ENCODE results near the gene NOTCH2. TPM values are rescaled to one million over a fixed set of nuclear protein-coding genes. Genes with fewer than 3 reads are reported as not detected.

The NOTCH2 gene
- total RNA-seq, 2 experiments from 2014 or later: 64.0 to 76.0 TPM

GRCh38 chr1:119960501-119960900 lies 109.0 kb downstream of the NOTCH2 start:
- Mint-ChIP-seq H3K4me1 (peaks cover 16% of the 10 kb centered on the region), H3K36me3 (ENCODE audit: low read depth) (peaks cover 40% of the 10 kb centered on the region), H3K9me3 (no peaks in the 10 kb centered on the region), H3K27me3 (no peaks in the 10 kb centered on the region), H3K4me3 (no peak overlapping the region), H3K27ac (no peak overlapping the region)
- ChIA-PET CTCF (no interaction called here), POLR2A (no interaction called here)
- DNase-seq: no peak

- H3K4me1 Mint-ChIP-seq: peaks cover 21% of the 10 kb centered on the region
- POLR2A ChIA-PET: no interaction called here
- CTCF ChIA-PET: no interaction called here
- no peaks in the 10 kb centered on the region for H3K27me3 Mint-ChIP-seq
- no peak overlapping the region for H3K27ac Mint-ChIP-seq
- peaks cover 38% of the 10 kb centered on the region for H3K36me3 Mint-ChIP-seq (ENCODE audit: low read depth)
- no peaks in the 10 kb centered on the region for H3K9me3 Mint-ChIP-seq
- no peak for DNase-seq
- no peak overlapping the region for H3K4me3 Mint-ChIP-seq
Observed at GRCh38 chr1:119959268-119960220, 109.9 kb downstream of the NOTCH2 start.

GRCh38 chr1:119958223-119958622 lies 111.2 kb downstream of the NOTCH2 start:
- no peak for DNase-seq
- H3K27ac Mint-ChIP-seq: no peak overlapping the region
- H3K27me3 Mint-ChIP-seq: no peaks in the 10 kb centered on the region
- no peak overlapping the region for H3K4me3 Mint-ChIP-seq
- peaks cover 28% of the 10 kb centered on the region for H3K4me1 Mint-ChIP-seq
- H3K9me3 Mint-ChIP-seq: no peaks in the 10 kb centered on the region
- POLR2A ChIA-PET: no interaction called here
- CTCF ChIA-PET: no interaction called here
- H3K36me3 Mint-ChIP-seq (ENCODE audit: low read depth): peaks cover 45% of the 10 kb centered on the region

GRCh38 chr1:119956306-119956705 lies 113.2 kb downstream of the NOTCH2 start:
- Mint-ChIP-seq H3K36me3 (ENCODE audit: low read depth) (peaks cover 49% of the 10 kb centered on the region), H3K9me3 (no peaks in the 10 kb centered on the region), H3K4me3 (no peak overlapping the region), H3K27me3 (no peaks in the 10 kb centered on the region), H3K4me1 (peaks cover 28% of the 10 kb centered on the region), H3K27ac (no peak overlapping the region)
- no peak for DNase-seq
- CTCF ChIA-PET: interaction anchor here (1.2 kb wide), 1 partner anchor 8 kb away, joined by 3 read pairs; no protein-coding TSS in a partner anchor
- POLR2A ChIA-PET: no interaction called here

GRCh38 chr1:119954476-119955422 lies 114.7 kb downstream of the NOTCH2 start:
- H3K27ac Mint-ChIP-seq: no peak overlapping the region
- H3K4me3 Mint-ChIP-seq: no peak overlapping the region

GRCh38 chr1:119953266-119953998 lies 116.0 kb downstream of the NOTCH2 start:
- DNase-seq: no peak
- ChIA-PET POLR2A (no interaction called here), CTCF (interaction anchor here (1.8 kb wide), 1 partner anchor 15 kb away, joined by 6 read pairs; no protein-coding TSS in a partner anchor)
- Mint-ChIP-seq H3K27ac (no peak overlapping the region), H3K4me3 (no peak overlapping the region), H3K27me3 (no peaks in the 10 kb centered on the region), H3K36me3 (ENCODE audit: low read depth) (peaks cover 58% of the 10 kb centered on the region), H3K4me1 (peaks cover 28% of the 10 kb centered on the region), H3K9me3 (no peaks in the 10 kb centered on the region)

More at GRCh38 chr1:119954476-119955422, 114.7 kb downstream of the NOTCH2 start:
- Mint-ChIP-seq H3K4me1 (peaks cover 28% of the 10 kb centered on the region), H3K9me3 (no peaks in the 10 kb centered on the region), H3K36me3 (ENCODE audit: low read depth) (peaks cover 62% of the 10 kb centered on the region), H3K27me3 (no peaks in the 10 kb centered on the region)
- no peak for DNase-seq
- ChIA-PET POLR2A (no interaction called here), CTCF (interaction anchor here (1.8 kb wide), 1 partner anchor 13 kb away, joined by 6 read pairs; no protein-coding TSS in a partner anchor)

- Mint-ChIP-seq H3K4me1 (peaks cover 28% of the 10 kb centered on the region), H3K4me3 (no peak overlapping the region), H3K36me3 (ENCODE audit: low read depth) (peaks cover 59% of the 10 kb centered on the region), H3K27me3 (no peaks in the 10 kb centered on the region), H3K9me3 (no peaks in the 10 kb centered on the region), H3K27ac (no peak overlapping the region)
- DNase-seq: no peak
- POLR2A ChIA-PET: no interaction called here
- CTCF ChIA-PET: no interaction called here
Observed at GRCh38 chr1:119952496-119952895, 117.0 kb downstream of the NOTCH2 start.

GRCh38 chr1:119948342-119949214 lies 120.9 kb downstream of the NOTCH2 start:
- POLR2A ChIA-PET: no interaction called here
- no peak overlapping the region for H3K27ac Mint-ChIP-seq
- H3K36me3 Mint-ChIP-seq (ENCODE audit: low read depth): peaks cover 40% of the 10 kb centered on the region
- H3K4me1 Mint-ChIP-seq: peaks cover 4% of the 10 kb centered on the region
- no peaks in the 10 kb centered on the region for H3K9me3 Mint-ChIP-seq
- no peak overlapping the region for H3K4me3 Mint-ChIP-seq
- CTCF ChIA-PET: interaction anchor here (0.7 to 1.3 kb wide), 7 partner anchors 8 to 25 kb away, joined by 3 to 5 read pairs (median 3); no protein-coding TSS in a partner anchor
- H3K27me3 Mint-ChIP-seq: no peaks in the 10 kb centered on the region
- peak; percentile 85 for DNase-seq

GRCh38 chr1:119947468-119947867 lies 122.0 kb downstream of the NOTCH2 start:
- Mint-ChIP-seq H3K36me3 (ENCODE audit: low read depth) (peaks cover 35% of the 10 kb centered on the region), H3K4me3 (no peak overlapping the region), H3K27me3 (no peaks in the 10 kb centered on the region), H3K4me1 (no peaks in the 10 kb centered on the region), H3K9me3 (no peaks in the 10 kb centered on the region), H3K27ac (no peak overlapping the region)
- CTCF ChIA-PET: no interaction called here
- DNase-seq: no peak
- POLR2A ChIA-PET: no interaction called here

- no peak overlapping the region for H3K4me3 Mint-ChIP-seq
- no peaks in the 10 kb centered on the region for H3K27me3 Mint-ChIP-seq
- no peaks in the 10 kb centered on the region for H3K9me3 Mint-ChIP-seq
- ChIA-PET POLR2A (no interaction called here), CTCF (no interaction called here)
- no peak for DNase-seq
- no peak overlapping the region for H3K27ac Mint-ChIP-seq
- H3K4me1 Mint-ChIP-seq: no peaks in the 10 kb centered on the region
- H3K36me3 Mint-ChIP-seq (ENCODE audit: low read depth): peaks cover 30% of the 10 kb centered on the region
Observed at GRCh38 chr1:119946724-119947123, 122.7 kb downstream of the NOTCH2 start.

GRCh38 chr1:119943216-119943615 lies 126.2 kb downstream of the NOTCH2 start:
- Mint-ChIP-seq H3K27me3 (no peaks in the 10 kb centered on the region), H3K4me3 (no peak overlapping the region), H3K36me3 (ENCODE audit: low read depth) (peaks cover 22% of the 10 kb centered on the region), H3K9me3 (no peaks in the 10 kb centered on the region), H3K4me1 (peaks cover 4% of the 10 kb centered on the region), H3K27ac (no peak overlapping the region)
- CTCF ChIA-PET: no interaction called here
- DNase-seq: no peak
- POLR2A ChIA-PET: no interaction called here

GRCh38 chr1:119941392-119941791 lies 128.1 kb downstream of the NOTCH2 start:
- Mint-ChIP-seq H3K9me3 (no peaks in the 10 kb centered on the region), H3K4me3 (no peak overlapping the region), H3K27me3 (no peaks in the 10 kb centered on the region), H3K4me1 (peaks cover 4% of the 10 kb centered on the region), H3K27ac (no peak overlapping the region), H3K36me3 (ENCODE audit: low read depth) (peaks cover 30% of the 10 kb centered on the region)
- CTCF ChIA-PET: no interaction called here
- no peak for DNase-seq
- POLR2A ChIA-PET: no interaction called here
